Fibroblast of the aortic adventitia (primary cell): ENCODE data around the gene SLC22A15. TPM values are rescaled to one million over a fixed set of nuclear protein-coding genes. Genes with fewer than 3 reads are reported as not detected.

Source experiments
- DNase-seq: peaks from one replicate; pipeline ENCODE4 v3.0.0-alpha.2; 2010; ENCODE audit warnings: low read depth
- H3K4me3 ChIP-seq: 2 replicates; pipeline ENCODE4 v1.5.1; 2011; ENCODE audit warnings: low read depth, mild to moderate bottlenecking, control low read depth, low read length, moderate library complexity
- CTCF ChIP-seq: IDR thresholded peaks from 2 replicates; pipeline ENCODE4 v1.5.1; 2011; ENCODE audit warnings: mild to moderate bottlenecking, low read length, control low read depth, inconsistent platforms; ENCODE audit not compliant: insufficient read depth
- total RNA-seq: library from RNA; depleted of rRNA; stranded (reverse); fragments of >200 nt; gene quantifications from 2 replicates; pipeline ENCODE4 v1.2.3, GENCODE V29; 2012; ENCODE audit warnings: low replicate concordance

SLC22A15 gene
- total RNA-seq, 1 donor: 4.2 TPM

DNA sequence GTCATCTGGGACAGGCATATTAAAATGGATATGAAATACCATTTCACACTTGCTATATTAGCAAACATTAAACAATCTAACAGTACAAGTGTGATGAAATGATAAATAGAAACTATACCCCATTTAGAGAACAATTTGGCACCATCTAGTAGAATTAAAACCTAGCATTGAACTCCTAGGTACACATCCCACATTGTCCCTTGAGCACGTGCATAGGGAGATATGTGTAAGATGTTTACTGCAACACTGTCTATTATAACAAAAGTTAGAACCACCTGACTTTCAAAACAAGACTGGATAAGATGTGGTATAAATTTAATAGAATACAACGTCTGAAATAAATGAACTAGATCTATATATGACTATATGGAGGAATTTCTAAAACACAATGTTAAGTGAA is 3.8 kb downstream of the SLC22A15 start:
- no peak for DNase-seq
- H3K4me3 ChIP-seq: no peak overlapping the region
- TF ChIP-seq CTCF: no peak

DNA sequence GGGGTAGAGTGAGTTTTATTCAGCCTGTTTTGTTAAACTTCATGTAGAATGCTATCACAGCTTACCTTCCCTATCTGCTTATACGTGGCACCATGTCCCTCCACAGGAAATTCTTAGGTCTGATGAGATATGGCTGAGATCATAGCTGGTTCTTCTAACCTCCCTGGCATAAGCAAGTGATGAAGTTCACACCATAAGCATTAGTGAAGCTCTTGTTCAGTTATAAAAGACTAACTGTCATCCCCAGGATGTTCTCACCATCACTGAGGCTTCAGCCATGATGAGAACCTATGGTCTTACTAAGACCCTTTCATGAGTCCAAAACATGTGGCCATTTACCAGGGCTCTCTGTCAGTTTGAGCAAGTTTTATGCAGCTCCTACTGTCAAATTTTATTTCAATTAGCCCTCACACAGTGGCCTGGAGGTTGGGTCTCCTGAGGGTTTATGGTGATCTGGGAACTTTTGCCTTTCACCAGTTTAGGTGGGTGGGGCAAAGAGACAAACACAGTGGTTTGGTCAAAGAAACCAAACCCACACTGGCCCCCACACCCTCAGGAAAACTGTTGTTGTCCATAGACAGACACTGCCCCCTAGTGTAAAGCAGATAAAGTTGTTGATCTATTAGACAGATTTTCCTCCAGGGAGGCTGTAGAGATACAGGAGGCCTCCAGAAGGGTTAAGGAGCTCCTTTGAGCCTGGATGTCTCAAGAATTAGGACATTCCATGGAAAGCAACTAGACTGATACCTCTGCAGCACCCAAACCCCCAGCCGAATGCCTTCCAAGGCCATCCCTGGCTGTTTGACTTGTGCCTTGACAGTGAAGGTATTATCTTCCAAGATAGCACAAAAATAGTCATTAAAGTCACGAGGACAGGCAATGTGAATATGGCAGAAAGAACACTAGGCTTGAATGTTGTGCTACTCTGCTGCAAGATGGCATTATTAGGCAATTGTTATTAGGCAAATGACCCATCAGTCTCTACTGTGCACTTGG is 5.0 kb downstream of the SLC22A15 start:
- DNase-seq: peak; percentile 67
- no peak overlapping the region for H3K4me3 ChIP-seq
- peak; percentile 69 for TF ChIP-seq CTCF

DNA sequence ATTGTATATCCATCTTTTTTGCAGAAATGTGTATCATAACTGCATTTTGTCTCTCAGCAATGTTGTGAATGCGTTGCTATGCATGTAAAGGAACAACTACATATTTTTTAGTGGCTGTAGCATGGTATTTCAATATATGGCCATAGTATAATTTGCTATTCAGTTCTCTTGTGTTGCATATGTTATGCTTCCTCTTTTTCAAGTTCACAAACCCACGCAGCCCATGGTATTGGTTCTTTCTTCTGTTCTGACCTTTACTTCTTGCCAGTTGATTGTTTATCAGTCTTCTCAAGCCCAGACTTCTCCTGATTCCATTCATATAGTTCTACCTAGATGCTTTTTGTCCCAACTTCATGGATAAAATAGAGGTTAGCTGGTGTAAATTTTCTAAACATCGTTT is 6.1 kb downstream of the SLC22A15 start:
- TF ChIP-seq CTCF: no peak
- DNase-seq: no peak
- no peak overlapping the region for H3K4me3 ChIP-seq

DNA sequence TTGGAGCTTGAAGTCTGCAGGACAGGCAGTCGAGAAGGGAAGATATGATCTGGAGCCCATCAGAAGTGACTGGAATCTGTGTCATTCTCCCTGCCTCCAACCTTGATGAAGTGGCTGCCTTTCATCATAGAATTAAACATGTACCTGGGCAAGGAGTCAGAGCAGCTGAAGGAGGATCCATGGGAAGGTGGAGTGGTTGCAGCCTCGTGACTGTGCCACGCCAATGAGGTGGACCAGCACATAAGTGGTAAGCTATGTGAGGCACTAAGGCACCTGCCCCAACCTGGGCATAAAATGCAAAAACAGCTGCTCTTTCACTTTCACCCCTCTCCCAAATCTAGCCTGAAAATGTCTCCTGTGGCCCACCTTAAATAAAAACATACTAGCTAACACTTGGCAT is 7.3 kb downstream of the SLC22A15 start:
- no peak for TF ChIP-seq CTCF
- DNase-seq: no peak
- H3K4me3 ChIP-seq: no peak overlapping the region

DNA sequence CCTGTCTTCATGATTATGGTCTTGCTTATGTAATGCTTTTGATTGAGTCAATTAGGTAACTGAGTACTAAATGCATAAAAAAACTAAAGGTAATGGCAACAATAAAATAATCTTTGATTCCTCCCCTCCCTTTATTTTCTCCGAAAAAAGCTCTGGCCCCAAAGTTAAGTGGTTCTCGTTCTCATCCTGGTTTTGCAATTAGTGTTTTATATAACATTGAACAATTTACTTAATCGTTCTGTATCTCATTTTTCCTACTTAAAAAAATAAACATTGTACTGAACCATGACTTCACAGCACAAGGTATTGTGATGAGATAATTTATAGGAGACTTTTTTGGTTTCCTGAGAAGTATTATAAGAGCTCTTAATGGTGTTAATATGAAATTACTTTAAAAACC is 11.3 kb downstream of the SLC22A15 start:
- no peak for DNase-seq
- TF ChIP-seq CTCF: no peak
- no peak overlapping the region for H3K4me3 ChIP-seq

GRCh38 chr1:115988953-115989352 is 12.6 kb downstream of the SLC22A15 start:
- no peak for TF ChIP-seq CTCF
- no peak for DNase-seq
- H3K4me3 ChIP-seq: no peak overlapping the region

GRCh38 chr1:115989699-115990098 is 13.4 kb downstream of the SLC22A15 start:
- TF ChIP-seq CTCF: no peak
- DNase-seq: no peak
- H3K4me3 ChIP-seq: no peak overlapping the region
